HFF-Myc (cell line): ENCODE data around the gene CLCN2.
A peak's percentile ranks its signal among the peaks of the same experiment; 100 is the strongest.

Experiments used
- DNase-seq: peaks from one replicate; pipeline ENCODE4 v3.0.0-alpha.2; 2011; ENCODE audit warnings: low read depth; ENCODE audit errors: extremely low read depth
- H3K4me3 ChIP-seq: replicated peaks from 2 replicates; pipeline ENCODE4 v1.5.1; 2011; ENCODE audit warnings: low read depth, mild to moderate bottlenecking, control low read depth, low read length
- TF ChIP-seq, protein P1 (sequence below): IDR thresholded peaks from 2 replicates; pipeline ENCODE4 v1.5.1; 2012; ENCODE audit warnings: mild to moderate bottlenecking, low read depth, low read length, control low read depth; ENCODE audit errors: missing control alignments

The CLCN2 gene

DNA sequence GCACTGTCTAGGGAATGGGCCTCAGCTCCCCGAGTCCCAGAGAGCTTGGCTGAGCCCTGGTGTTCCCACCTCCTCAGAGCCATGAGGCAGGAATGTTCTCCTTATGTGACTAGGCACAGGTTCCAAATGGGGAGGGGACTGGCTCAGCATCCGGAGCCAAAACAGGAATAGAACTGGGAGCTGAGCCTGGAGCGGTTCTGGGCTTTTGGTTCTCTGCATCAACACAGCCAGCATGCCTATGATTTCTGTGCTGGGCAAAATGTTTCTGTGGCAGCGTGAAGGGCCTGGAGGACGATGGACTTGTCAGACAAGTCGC is 24.0 kb downstream of the CLCN2 start, which contains the start of gene FAM131A:
Gene FAM131A (plus strand): TSS at position 202 of the 316 bp plus-strand sequence. CDS start 31 bp downstream, at position 233.
- H3K4me3 ChIP-seq, result peak within 1 kb of the TSS; percentile 56
- TF ChIP-seq, protein P1, sequence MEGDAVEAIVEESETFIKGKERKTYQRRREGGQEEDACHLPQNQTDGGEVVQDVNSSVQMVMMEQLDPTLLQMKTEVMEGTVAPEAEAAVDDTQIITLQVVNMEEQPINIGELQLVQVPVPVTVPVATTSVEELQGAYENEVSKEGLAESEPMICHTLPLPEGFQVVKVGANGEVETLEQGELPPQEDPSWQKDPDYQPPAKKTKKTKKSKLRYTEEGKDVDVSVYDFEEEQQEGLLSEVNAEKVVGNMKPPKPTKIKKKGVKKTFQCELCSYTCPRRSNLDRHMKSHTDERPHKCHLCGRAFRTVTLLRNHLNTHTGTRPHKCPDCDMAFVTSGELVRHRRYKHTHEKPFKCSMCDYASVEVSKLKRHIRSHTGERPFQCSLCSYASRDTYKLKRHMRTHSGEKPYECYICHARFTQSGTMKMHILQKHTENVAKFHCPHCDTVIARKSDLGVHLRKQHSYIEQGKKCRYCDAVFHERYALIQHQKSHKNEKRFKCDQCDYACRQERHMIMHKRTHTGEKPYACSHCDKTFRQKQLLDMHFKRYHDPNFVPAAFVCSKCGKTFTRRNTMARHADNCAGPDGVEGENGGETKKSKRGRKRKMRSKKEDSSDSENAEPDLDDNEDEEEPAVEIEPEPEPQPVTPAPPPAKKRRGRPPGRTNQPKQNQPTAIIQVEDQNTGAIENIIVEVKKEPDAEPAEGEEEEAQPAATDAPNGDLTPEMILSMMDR, result no peak
- no peak for DNase-seq

DNA sequence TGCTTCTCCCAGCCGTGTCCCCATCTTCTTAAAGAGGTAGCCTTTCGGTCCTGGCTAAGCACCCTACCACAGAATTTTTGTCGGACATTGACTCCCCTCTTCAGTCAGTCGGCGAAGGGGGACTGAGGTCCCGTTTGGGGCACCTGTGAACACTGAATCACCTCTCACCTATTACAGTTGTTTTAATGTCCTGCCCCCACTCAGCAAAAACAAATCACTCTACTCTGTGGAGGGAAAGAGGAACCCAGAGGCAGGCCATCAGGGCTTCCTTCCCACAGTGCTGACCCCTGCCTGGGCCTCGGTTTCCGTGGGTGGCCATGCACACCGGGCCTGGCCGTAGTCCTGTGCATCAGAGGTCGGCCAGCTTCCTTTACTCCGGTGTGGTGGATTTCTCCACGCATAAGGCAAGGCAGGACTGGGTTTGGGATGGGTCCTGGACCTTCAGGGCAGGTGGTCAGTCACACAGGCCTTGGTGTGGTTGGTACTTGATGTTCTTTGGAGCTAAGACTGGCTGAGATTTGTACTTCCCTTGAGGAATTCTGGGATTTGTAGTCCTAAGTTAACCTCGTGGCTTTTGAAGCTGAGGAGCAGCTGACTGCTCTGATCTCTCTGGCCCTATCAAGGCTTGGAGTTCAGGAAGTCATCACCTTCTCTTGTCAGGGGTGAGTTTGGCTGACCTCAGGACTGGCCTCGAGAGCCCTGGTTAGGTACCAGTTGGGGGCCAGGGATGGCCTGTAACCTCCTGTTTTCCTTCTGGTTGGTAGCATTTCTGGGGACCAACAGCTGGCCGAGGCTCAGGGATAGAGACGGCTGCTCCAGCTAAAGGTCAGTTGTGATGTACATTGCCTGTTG is 24.6 kb downstream of the CLCN2 start:
- TF ChIP-seq, protein P1, result no peak
- peak overlapping the region; percentile 56 for H3K4me3 ChIP-seq
- no peak for DNase-seq

DNA sequence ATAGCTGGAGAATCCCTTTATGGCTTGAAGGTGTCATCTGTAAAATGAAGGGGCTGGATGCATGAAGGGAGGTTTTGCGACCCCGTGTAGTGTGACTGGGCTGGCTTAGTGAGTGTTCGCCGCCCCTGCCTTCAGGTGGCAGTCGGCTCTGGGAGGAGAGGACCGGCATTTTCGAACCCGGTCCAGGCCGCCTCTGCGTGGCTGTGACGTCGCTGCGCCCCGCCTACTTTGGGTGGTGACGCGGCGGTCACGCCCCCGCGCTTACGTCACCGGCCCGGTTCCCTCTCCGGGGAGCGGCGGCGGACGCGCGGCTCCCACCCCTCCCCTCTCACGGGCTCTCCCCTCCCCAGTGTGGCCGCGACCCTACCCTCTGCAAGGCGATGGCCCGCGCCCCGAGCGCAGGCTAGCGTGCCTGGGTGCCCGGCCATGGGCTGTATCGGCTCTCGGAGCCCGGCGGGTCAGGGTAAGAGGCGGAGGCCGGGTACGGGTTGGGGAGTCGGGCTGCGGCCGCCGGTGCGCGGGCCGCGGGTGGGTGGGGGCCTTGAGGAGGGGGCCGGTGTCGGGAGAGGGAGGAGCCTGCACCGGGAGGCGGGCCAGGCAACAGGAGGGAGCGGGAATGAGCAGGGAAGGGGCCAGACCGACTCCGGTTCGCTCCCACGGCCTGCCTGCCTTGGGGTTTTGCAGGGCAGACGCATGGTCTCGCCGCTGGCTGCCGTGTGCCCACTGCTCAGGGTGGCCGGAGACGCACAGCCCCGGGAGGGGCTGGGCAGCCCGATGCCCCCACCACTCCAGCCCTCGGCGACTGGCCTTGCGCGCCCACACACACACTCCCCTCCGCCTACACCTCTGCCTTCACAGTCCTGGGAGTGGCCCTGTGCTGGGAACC is 25.5 kb downstream of the CLCN2 start:
- peak overlapping the region; percentile 56 for H3K4me3 ChIP-seq
- TF ChIP-seq, protein P1, result no peak
- DNase-seq, result no peak

DNA sequence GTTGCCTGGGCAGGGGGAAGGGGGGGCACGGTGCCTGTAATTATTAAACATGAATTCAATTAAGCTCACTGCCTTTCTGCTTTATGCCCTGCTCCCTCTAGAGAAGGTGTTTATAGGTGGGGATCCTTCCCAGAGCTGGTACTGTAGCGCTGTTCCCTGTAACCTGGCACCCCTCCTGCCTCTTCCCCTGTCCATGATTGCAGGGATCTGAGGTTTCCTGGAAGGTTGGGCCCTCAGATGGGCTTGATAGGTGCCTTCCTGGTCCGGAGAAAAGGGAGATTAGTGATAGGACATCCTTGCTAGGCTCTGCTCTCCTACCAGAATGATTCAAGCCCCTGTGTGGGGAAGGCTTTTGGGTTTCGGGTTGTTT is 26.1 kb downstream of the CLCN2 start:
- no peak for DNase-seq
- H3K4me3 ChIP-seq, result peak overlapping the region; percentile 56; the same call in 1 of the 2 replicates
- TF ChIP-seq, protein P1, result no peak

DNA sequence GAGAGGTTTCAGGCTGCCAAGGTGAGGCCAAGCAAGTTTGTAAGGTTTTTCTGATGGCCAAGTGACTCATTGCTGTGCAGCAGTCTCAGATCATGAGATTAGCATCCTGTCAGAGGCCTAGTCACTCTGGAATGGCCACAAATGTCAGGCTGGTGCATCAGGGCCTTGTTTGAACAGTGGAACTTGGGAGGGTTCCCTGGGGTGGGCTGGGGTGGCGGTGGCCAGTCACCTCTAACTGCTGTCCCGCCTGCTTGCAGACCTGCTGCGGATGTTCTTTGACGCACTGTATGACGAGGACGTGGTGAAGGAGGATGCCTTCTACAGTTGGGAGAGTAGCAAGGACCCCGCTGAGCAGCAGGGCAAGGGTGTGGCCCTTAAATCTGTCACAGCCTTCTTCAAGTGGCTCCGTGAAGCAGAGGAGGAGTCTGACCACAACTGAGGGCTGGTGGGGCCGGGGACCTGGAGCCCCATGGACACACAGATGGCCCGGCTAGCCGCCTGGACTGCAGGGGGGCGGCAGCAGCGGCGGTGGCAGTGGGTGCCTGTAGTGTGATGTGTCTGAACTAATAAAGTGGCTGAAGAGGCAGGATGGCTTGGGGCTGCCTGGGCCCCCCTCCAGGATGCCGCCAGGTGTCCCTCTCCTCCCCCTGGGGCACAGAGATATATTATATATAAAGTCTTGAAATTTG is 26.8 kb downstream of the CLCN2 start:
- TF ChIP-seq, protein P1, result no peak
- DNase-seq, result no peak
- no peak overlapping the region for H3K4me3 ChIP-seq

DNA sequence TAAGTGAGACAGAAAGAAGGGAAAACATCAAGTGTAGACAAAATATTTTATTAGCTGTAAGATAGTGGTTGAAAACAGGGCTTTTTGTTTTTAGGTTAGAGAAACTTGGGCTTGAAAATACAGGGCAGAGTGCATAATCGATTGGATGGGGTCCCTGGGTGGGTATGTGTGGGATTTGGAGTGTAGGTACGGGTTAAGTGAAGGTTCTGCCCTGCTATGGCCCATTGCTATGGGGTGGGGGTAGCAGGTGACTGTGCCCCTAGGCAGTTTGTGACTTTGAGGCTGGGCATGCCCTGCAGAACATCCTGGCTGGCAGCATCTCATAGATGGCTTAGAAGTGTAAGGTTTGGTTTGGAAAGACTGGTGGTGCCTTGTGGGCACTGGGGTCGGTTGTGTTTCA is 27.7 kb downstream of the CLCN2 start:
- TF ChIP-seq, protein P1, result no peak
- H3K4me3 ChIP-seq, result no peak overlapping the region
- DNase-seq, result no peak
